A549 (cell line): ENCODE measurements around the gene OPCML. TPM values are rescaled to one million over a fixed set of nuclear protein-coding genes. Genes with fewer than 3 reads are reported as not detected.

Experiments used
- ATAC-seq, 2 experiments: fragments of 200-7000 bp in 1 of 2; fragments of >200 bp in 1 of 2; cut with Nextera tagmentation in 1 of 2; cut with Tn5 transposase in 1 of 2; 3 replicates each; pipeline versions ENCODE4 v1.8.0 to v1.9.1; 2018 to 2020; ENCODE audit warnings: mild to moderate bottlenecking in 1 of 2, moderate library complexity in 1 of 2
- CTCF ChIA-PET: fragments of 300-600 bp; sonication (Branson Sonifier 250); formaldehyde crosslinking; extraction: SDS; loops from one replicate; lab custom pipeline; 2021; ENCODE audit warnings: antibody characterized with exemption, inconsistent platforms; lab: Yijun Ruan, JAX
- POLR2A ChIA-PET: fragments of 350-600 bp; formaldehyde crosslinking; extraction: SDS; loops from one replicate; lab custom pipeline; 2021; ENCODE audit warnings: antibody characterized with exemption, inconsistent platforms; lab: Yijun Ruan, JAX
- DNase-seq, 2 experiments: peaks; one replicate each; pipeline versions ENCODE4 v3.0.0 to v3.0.0-alpha.2; 2011 to 2016; ENCODE audit warnings: low read depth in 1 of 2, low spot score in 1 of 2
- FAIRE-seq: peaks from 2 replicates; lab custom pipeline; 2011; peaks lifted over from hg19 to GRCh38; lab: Jason Lieb, UNC
- H3K27ac ChIP-seq, 2 experiments: fragments of >200 bp; sonication (Bioruptor Twin); formaldehyde crosslinking; 3 replicates each; pipeline ENCODE4 v1.5.1; 2016 to 2017
- H3K4me1 ChIP-seq: fragments of >200 bp; sonication (Bioruptor Twin); formaldehyde crosslinking; 3 replicates; pipeline ENCODE4 v1.6.1; 2016
- H3K4me2 ChIP-seq: fragments of >200 bp; sonication (Bioruptor Twin); formaldehyde crosslinking; 3 replicates; pipeline ENCODE4 v1.6.1; 2016
- H3K4me3 ChIP-seq: fragments of >200 bp; sonication (Bioruptor Twin); formaldehyde crosslinking; 3 replicates; pipeline ENCODE4 v1.5.1; 2016
- H3K9me3 ChIP-seq: fragments of >200 bp; sonication (Bioruptor Twin); formaldehyde crosslinking; 3 replicates; pipeline ENCODE4 v1.6.1; 2016
- BHLHE40 ChIP-seq: IDR thresholded peaks from 2 replicates; pipeline ENCODE4 v1.6.1; 2012; ENCODE audit warnings: low read depth, low read length, inconsistent platforms
- CBX8 ChIP-seq: fragments of 200-600 bp; sonication (generic); IDR thresholded peaks from 2 replicates; pipeline ENCODE4 v1.6.1; 2016
- ELK1 ChIP-seq: fragments of 150-350 bp; IDR thresholded peaks from 2 replicates; pipeline ENCODE4 v1.6.1; 2014; ENCODE audit warnings: low read depth, mild to moderate bottlenecking, low read length
- FOSB ChIP-seq: fragments of 250-450 bp; sonication (Bioruptor Pico); IDR thresholded peaks from 2 replicates; pipeline ENCODE4 v1.5.0; 2020; ENCODE audit warnings: mild to moderate bottlenecking, moderate library complexity
- HEYL ChIP-seq: fragments of 250-450 bp; sonication (Bioruptor Pico); IDR thresholded peaks from 2 replicates; pipeline ENCODE4 v1.8.0; 2021; ENCODE audit warnings: mild to moderate bottlenecking, moderate library complexity
- HOXA7 ChIP-seq: fragments of 250-450 bp; sonication (Bioruptor Pico); IDR thresholded peaks from 2 replicates; pipeline ENCODE4 v1.5.0; 2020; ENCODE audit warnings: mild to moderate bottlenecking, moderate library complexity
- HOXB13 ChIP-seq: fragments of 250-450 bp; sonication (Bioruptor Pico); IDR thresholded peaks from 2 replicates; pipeline ENCODE4 v1.5.0; 2020; ENCODE audit warnings: low read depth, mild to moderate bottlenecking, moderate library complexity
- JUNB ChIP-seq: fragments of >200 bp; sonication (Bioruptor Twin); formaldehyde crosslinking; IDR thresholded peaks from 2 replicates; pipeline ENCODE4 v1.6.1; 2016
- KDM5A ChIP-seq: fragments of 200-600 bp; sonication (generic); IDR thresholded peaks from 2 replicates; pipeline ENCODE4 v1.6.1; 2016; ENCODE audit warnings: antibody characterized with exemption, mild to moderate bottlenecking
- MAZ ChIP-seq: fragments of 150-350 bp; IDR thresholded peaks from 2 replicates; pipeline ENCODE4 v1.6.1; 2014; ENCODE audit warnings: antibody characterized with exemption, low read depth, low read length, borderline replicate concordance
- MYC ChIP-seq: IDR thresholded peaks from 2 replicates; pipeline ENCODE4 v1.6.1; 2012; ENCODE audit warnings: mild to moderate bottlenecking, inconsistent platforms, low read length, improper control_type of control experiment, borderline replicate concordance
- NFE2L2 ChIP-seq: fragments of 150-350 bp; conservative IDR thresholded peaks from 2 replicates; pipeline ENCODE4 v1.6.1; 2014; ENCODE audit warnings: low read length
- PBX3 ChIP-seq: IDR thresholded peaks from 2 replicates; pipeline ENCODE4 v1.6.1; 2012
- POLR2A ChIP-seq: IDR thresholded peaks from 2 replicates; pipeline ENCODE4 v1.6.1; 2012; ENCODE audit warnings: mild to moderate bottlenecking, low read length
- POLR2AphosphoS2 ChIP-seq: conservative IDR thresholded peaks from 2 replicates; pipeline ENCODE4 v1.6.1; 2012; ENCODE audit warnings: low read length, improper control_type of control experiment, inconsistent platforms
- RAD21 ChIP-seq, 2 experiments: fragments of >200 bp in 1 of 2; sonication (Bioruptor Twin) in 1 of 2; formaldehyde crosslinking in 1 of 2; IDR thresholded peaks in 1 of 2; conservative IDR thresholded peaks in 1 of 2; 2 replicates in 1 of 2; 3 replicates in 1 of 2; pipeline ENCODE4 v1.6.1; 2012 to 2018; ENCODE audit warnings: inconsistent platforms in 1 of 2
- RARB ChIP-seq: fragments of 250-450 bp; sonication (Bioruptor Pico); IDR thresholded peaks from 2 replicates; pipeline ENCODE4 v1.8.0; 2021; ENCODE audit warnings: mild to moderate bottlenecking, moderate library complexity
- RCOR1 ChIP-seq: fragments of 150-350 bp; IDR thresholded peaks from 2 replicates; pipeline ENCODE4 v1.6.1; 2014; ENCODE audit warnings: antibody characterized with exemption, low read length, low read depth
- RFX5 ChIP-seq: fragments of 450-650 bp; IDR thresholded peaks from 2 replicates; pipeline ENCODE4 v1.7.1; 2014; ENCODE audit warnings: antibody characterized with exemption, mild to moderate bottlenecking, moderate library complexity
- SREBF2 ChIP-seq: fragments of 450-650 bp; IDR thresholded peaks from 2 replicates; pipeline ENCODE4 v1.6.1; 2014; ENCODE audit warnings: mild to moderate bottlenecking, moderate library complexity
- USF2 ChIP-seq: fragments of 450-650 bp; IDR thresholded peaks from 2 replicates; pipeline ENCODE4 v1.6.1; 2014; ENCODE audit warnings: antibody characterized with exemption
- ZFP36 ChIP-seq: fragments of 450-650 bp; IDR thresholded peaks from 2 replicates; pipeline ENCODE4 v1.6.1; 2014; ENCODE audit warnings: borderline replicate concordance; ENCODE audit not compliant: partially characterized antibody
- WGBS: methylation state at CpG from one replicate; pipeline ENCODE4 v1.1.6; 2017; ENCODE audit errors: missing lambda C conversion rate; 5-methylcytosine and 5-hydroxymethylcytosine counted together
- polyA plus RNA-seq, 4 experiments: library from polyadenylated mRNA; depleted of rRNA in 3 of 4; stranded (reverse); fragments of >200 nt; fragmentation: RNase III in 1 of 4; extraction: RNeasy Plus Mini Kit Qiagen cat#74134 plus additional on column Dnase treatment in 1 of 4; gene quantifications; 2 replicates in 3 of 4; 3 replicates in 1 of 4; pipeline ENCODE4 v1.2.3, GENCODE V29; 2011 to 2017

The OPCML gene
- polyA plus RNA-seq, 2 of the 4 experiments (the other 2 are of a cell fraction), result not detected

- ChIA-PET POLR2A (no interaction called here), CTCF (no interaction called here)
- no peak for ATAC-seq
- no peak for TF ChIP-seq MAZ
- Histone ChIP-seq H3K4me2 (no peak overlapping the region), H3K9me3 (no peaks in the 10 kb centered on the region), H3K27ac (no peak overlapping the region), H3K4me1 (no peaks in the 10 kb centered on the region), H3K4me3 (no peak overlapping the region)
- no peak for DNase-seq
- 18% methylated on average over 8 of the region's 8 CpGs for WGBS
- FAIRE-seq, result no peak
These were observed 1107.9 kb downstream of the OPCML start for GRCh38 chr11:132424433-132424832.

GRCh38 chr11:132423266-132423665 is 1109.0 kb downstream of the OPCML start:
- ChIA-PET POLR2A (no interaction called here), CTCF (no interaction called here)
- no peak overlapping the region for H3K4me2 ChIP-seq
- no peak for FAIRE-seq
- no peak for ATAC-seq
- H3K4me3 ChIP-seq, result no peak overlapping the region
- H3K4me1 ChIP-seq, result no peaks in the 10 kb centered on the region
- no peak overlapping the region for H3K27ac ChIP-seq
- WGBS, result 14% methylated on average over 4 of the region's 4 CpGs
- TF ChIP-seq HOXA7 (CRISPR knock-in tag) (no peak), POLR2A (no peak), ELK1 (no peak), POLR2AphosphoS2 (no peak), HOXB13 (CRISPR knock-in tag) (no peak), KDM5A (no peak), RCOR1 (no peak), MYC (no peak), PBX3 (no peak), CBX8 (no peak), JUNB (no peak), USF2 (no peak), BHLHE40 (no peak), NFE2L2 (no peak)
- TF ChIP-seq, all 56 proteins: peak for 0
- H3K9me3 ChIP-seq, result no peaks in the 10 kb centered on the region
- no peak for DNase-seq

GRCh38 chr11:132422722-132423121 is 1109.6 kb downstream of the OPCML start:
- no peak for ATAC-seq

More at GRCh38 chr11:132422722-132423121, 1109.6 kb downstream of the OPCML start:
- H3K9me3 ChIP-seq, result no peaks in the 10 kb centered on the region
- DNase-seq, result no peak
- no peaks in the 10 kb centered on the region for H3K4me1 ChIP-seq
- no peak overlapping the region for H3K4me3 ChIP-seq
- TF ChIP-seq SREBF2 (no peak), ZFP36 (no peak), RARB (no peak), HEYL (no peak), RCOR1 (no peak), RAD21 (conservative IDR thresholded peaks at IDR 0.05 in 1 of 2, IDR thresholded peaks at IDR 0.05 in 1 of 2) (no peak), FOSB (no peak), RFX5 (no peak), PBX3 (no peak), USF2 (no peak), JUNB (no peak)
- CTCF ChIA-PET, result no interaction called here
- POLR2A ChIA-PET, result no interaction called here
- no peak overlapping the region for H3K27ac ChIP-seq
- 13% methylated on average over 5 of the region's 5 CpGs for WGBS
- no peak overlapping the region for H3K4me2 ChIP-seq
- FAIRE-seq, result no peak
